ENCODE results near the gene KRTAP24-1.

KRTAP24-1 gene, protein sequence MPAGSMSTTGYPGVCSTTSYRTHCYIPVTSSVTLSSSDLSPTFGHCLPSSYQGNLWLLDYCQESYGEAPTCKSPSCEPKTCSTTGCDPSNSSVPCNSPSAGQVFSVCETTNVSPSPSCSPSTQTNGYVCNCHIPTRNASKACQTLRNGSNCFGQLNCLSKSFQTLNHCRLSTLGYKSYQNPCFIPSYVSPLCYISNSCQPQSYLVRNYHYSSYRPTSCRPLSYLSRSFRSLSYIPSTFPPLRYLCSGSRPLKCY

DNA sequence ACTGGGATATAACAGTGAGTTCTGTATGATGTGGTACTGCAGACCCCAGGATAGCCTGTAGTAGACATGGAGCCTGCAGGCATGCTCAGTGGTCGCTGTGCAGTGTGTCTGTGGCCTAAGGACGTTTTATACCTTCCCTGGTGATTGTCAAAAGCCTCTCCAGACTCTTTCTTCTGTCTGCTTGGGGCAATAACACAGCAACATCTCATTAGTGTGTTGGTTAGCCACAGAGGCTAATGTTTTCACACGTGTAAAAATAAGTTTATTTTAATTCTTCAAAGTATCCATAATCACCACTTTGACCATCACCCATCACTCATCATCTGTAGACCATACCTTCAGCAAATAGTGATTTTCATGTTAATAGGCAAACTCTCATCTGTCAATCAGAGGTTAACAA, at the start of gene KRTAP24-1:
Gene KRTAP24-1, minus strand, starts transcription at position 101 of the 400 bp plus-strand sequence. Its CDS starts 18 bp downstream, at position 83.
- DNase-seq: no peak

DNA sequence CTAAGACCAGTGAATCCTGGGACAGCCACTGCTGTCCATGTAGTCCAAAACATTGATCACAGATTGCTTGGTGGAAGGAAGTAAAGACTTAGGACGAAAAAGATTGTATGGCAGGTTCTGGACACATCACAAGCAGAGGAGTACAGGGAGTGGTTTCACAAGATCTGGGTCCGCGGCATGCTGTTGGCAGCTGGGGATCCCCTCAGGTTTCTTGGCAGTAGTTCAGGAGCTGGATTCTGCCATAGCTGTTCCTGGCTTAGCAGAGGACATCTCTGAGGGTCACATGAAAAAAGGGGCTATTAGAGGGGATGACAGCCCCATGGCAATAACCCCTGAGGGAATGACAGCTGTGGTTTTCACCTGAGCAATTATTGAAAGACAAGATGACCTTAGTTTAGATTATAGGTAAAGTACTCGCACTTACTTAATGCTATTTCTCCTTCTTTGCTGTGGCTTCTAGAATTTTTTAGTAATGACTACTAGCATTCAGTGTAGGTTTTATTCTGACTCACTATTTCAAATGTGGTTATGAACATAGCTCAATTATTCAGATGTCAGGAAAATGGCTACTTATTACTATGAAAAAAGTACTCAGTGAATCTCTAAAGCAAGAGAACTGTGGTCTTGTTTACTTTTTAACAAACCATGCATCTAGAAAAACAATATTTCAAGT, 46.6 kb upstream of the KRTAP24-1 start:
- no peak for DNase-seq

DNA sequence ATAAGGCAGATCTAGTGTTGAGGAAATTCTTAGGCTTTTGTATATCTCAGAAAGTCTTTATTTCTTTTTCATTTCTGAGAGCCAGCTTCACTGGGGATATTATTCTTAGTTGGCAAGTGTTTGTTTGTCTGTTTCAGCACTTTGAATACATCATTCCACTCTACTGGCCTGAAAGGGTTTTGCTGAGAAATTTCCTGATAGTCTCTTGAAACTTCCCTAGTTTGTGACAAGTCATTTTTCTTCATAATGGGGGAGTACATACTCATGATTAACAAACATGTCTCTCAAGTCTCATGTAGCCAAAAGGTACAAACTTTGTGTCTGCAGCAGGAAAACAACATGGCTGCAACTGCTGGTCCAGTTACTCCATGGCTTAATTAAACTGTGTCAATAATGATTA, 43.6 kb upstream of the KRTAP24-1 start:
- DNase-seq: no peak

DNA sequence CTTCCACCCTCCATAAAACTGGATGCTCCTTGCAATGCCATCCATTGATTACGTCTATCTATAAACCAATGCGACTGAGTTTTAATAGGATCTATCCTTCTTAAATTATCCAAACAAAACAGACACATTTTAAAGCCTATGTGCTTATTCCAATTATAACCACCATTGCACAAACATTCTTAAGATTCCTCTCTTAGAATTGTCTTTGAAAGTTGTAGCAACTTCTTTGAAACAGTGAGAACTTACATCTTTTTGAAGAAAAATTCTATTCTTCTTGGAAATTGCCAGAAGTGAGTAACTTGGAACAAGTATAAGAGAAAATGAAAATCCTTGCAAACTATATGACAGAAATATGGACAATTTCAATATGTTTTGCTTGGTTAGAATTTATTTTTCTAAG, 37.5 kb upstream of the KRTAP24-1 start, which contains the start of gene KRTAP26-1:
Gene KRTAP26-1, minus strand, starts transcription at position 101 of the 400 bp plus-strand sequence. CDS start 280 bp downstream, outside the sequence.
- DNase-seq: no peak

DNA sequence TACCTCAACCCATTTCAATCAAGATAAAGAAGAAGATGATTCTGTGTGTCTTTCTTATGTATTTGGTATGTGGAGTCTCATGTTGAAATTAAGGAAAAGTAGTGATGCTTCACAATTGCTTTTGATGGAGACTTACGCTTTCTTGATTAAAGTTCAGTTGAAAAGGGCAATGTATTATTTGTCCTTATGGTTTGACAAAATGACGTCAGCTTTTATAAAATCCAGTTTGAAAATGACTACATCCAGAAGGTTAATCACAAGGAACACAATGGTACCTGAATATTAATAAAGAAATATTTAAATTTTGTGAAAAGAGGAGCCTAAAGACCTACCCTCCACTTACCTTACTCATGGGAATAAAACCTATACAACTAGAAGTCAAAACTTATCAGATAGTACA, 33.0 kb upstream of the KRTAP24-1 start:
- DNase-seq: no peak

DNA sequence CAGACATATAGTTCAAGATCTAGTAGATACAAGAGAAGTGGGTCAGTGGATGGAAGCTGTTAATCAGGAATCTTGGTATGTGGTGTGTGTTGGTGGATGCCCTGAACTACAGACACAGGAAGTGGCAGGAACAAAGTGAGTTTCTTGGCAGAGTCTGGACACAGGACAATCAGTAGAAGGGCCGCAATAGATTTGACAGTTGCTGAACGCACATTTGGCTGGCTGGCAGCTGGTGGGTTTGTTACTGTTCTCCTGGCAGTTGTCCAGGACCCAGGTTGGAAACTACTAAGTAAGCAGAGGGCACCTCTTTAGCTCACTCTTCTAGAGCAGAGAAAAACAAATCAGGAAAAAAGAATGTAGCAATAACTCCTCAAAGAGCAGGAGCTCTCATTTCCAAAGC, 24.1 kb upstream of the KRTAP24-1 start:
- DNase-seq: no peak

DNA sequence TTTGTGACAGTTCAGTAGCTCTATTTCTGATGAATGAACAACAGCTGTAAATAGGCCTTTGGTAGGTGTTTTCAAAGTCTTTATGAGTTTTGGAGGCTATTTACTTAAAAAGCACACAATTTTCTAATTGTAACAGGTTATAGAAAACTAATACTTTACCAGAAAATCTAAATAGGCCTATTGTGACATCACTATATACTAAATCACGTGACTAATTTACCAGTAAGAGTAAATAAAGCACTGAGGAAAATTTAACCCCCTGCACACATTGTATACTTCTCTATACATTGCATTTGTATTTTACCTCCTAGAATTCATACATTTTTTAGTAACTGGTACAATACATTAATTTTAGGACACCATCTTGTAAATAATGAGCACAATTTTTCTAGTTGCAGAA, 22.4 kb upstream of the KRTAP24-1 start:
- no peak for DNase-seq

DNA sequence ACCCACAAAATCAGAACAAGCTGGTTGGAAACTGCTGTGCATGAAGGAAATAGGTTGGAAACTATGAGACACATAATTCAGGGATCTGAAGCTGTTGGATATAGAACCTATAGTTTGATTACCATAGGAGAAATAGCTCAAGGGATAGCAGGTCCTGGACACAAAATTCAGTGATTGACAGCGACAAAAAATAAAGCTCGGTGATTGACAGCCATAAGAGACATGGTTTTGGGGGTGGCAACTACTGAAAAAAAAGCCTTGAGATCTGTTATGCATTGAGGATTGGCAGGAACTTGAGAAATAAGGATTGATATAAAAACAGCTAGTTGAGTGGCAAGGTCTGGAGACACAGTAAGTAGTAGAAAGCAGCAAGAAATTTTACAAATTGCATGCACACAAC, 6.5 kb upstream of the KRTAP24-1 start, which contains the start of gene KRTAP25-1:
Gene KRTAP25-1, minus strand, starts transcription at position 300 of the 400 bp plus-strand sequence. Its CDS starts 24 bp downstream, at position 276.
- no peak for DNase-seq

DNA sequence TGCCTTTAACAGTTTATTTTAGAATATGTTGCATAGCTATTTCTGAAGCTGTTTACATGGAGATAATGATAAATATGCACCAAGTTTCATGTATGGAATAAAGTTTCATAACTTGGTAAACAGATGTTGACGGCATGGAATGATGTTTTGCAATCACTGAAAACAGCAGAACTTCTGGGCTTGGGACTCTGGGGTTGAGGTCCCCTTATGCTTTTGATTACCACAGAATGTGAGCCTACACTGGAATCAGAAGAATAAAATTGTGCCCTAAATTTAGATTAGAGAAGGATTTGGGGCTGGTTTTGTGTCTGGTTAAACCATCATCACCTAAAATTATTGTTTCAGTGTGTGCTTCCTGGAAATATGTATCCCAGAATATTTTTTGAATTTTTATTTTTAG, 11.1 kb downstream of the KRTAP24-1 start:
- DNase-seq: no peak

DNA sequence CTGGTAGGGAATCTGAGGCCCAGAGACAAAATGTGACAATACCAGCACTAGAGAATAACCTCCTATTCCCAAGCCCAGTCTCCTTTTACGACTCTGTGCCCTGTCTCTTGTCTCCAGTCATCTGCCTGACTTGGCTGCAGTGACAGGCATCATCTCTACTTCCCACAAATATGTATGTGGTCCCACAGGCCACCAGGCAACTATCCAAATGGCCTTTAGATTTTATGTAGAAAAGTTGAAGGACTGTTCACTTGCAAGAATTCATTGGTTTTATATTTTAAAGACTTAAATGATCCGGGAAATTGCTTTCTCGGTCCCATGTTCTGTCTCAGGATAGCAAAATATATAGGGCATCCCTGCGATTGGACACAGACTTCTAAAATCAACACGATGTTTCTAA, 11.6 kb downstream of the KRTAP24-1 start:
- DNase-seq: no peak

DNA sequence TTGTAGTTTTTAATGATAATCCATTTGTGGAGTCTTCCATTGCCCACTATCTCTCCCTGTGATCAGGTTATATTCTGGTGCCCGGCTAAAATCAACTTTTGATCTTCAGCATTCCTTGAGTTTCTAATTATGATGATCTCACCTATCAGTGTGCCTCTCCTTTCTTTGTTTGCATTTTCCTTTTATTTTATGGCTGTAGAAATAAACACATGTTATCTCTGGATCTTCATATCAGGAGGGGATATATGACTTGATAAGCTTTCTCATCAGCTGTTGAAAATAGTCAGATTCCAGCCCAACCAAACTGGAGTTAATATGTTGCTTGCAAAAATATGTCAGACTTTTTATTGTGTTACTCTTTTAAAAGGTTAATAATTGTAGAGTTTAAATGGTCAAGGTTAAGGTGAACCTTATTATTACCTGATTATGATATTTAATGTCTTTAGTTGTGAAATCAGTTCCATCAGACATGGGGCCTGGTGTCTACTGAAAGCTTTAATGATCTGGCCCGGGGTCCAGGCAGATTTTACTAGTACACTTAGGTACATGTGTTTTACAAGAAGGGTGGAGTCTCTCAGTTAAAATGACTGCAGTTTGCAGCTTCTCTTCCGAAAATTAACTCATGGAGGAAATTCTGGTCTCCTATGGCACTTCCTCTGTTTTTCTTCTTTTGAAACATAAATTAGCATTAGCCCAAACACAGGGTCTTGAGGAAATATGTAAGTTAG, 12.8 kb downstream of the KRTAP24-1 start:
- DNase-seq: no peak

DNA sequence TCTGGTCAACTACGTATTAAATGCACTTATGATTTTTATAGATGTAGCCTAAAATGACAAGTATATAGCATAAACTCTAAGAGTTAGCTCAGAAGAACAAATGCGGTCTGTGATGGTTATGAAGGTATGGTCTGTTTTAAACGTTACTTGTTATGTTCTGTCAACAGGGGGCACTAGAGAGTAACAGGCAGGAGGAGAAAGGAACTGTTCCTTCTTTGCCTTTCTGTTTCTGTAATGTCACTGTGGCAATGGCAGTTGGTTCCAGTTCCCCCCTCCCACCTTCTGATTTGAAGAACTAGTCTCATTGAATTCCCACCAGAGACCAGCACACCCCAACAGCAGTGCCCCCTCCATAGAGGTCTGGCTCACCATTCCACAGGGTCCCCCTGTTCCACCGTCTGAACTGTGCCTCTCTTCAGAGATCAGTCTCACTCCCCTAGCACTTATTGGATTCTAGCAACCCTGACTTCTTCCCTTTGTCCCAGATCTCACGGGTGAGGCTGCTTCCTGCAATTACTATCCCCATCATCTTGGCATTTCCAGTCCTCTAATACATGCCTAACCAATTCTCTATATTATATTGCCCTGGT, 14.0 kb downstream of the KRTAP24-1 start:
- no peak for DNase-seq

DNA sequence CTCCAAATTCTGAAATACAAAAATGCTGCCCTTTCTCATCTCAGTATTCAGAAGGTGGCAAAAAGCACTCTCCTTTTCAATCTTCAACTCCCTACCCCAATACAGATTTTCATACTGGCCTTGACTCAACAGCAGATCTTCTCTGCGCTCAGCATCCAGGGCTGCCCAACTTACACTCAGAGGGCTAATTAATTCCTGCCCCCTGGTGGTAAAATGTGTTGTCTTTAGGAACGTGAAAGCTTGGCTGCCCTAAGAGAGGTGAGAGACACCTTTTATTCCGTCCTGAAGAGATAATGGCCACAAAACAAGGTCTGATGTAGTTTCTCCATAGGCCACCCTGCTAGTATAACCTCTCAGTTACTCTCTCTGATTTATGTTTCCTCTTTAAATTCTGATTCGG, 25.0 kb downstream of the KRTAP24-1 start:
- DNase-seq: no peak

DNA sequence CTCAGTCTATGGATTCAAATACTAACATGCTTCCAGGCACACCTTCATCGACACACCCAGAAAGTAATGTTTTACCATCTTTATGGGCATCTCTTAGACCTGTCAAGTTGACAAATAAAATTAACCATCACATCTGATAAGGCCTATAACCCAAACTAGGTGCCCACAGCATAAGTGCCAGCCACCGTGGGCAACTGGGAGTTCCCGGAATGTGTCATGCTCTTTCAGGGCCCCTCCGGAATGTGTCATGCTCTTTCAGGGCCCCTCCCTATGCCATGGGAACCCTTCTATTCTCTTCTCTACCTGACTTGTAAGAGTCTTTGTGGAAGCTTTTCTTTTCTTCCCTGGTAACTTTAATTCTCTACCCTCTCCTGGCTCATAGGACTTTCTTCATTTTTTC, 26.6 kb downstream of the KRTAP24-1 start:
- DNase-seq: no peak

DNA sequence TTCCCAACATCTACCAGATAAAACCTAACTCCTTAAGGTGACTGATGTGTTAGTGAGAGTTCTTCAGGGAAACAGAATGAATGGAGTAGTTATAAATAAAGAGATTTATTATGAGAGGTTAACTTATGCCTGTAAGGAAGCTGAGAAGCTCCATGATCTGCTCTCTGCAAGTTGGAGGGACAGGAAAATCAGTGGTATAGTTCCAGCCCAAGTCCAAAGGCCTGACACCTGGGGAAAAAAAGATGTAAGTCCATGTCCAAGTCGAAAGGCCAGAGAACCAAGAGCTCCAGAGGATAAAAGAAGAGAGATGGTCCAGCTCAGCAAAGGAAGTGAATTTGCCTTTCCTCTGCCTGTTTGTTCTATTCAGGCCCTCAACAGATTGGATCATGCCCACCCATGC, 27.1 kb downstream of the KRTAP24-1 start:
- no peak for DNase-seq

DNA sequence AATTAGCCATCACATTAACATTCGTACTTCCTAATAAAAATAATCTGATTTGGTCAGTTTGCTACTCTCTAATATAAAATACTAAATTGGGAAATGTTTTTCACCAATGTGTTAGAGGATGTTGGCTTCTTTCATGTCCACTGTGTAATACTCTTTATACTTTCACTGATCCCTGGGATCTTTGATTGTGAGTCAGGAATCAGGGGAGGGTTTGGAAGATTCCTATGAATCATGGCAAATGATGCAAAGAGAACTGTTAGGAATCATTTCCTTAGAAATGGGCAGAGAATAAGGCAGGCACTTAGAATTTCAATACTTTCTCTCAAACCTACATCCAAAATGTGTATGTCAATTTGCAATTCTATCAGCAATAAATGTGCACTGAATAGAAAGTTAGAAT, 31.0 kb downstream of the KRTAP24-1 start:
- no peak for DNase-seq

DNA sequence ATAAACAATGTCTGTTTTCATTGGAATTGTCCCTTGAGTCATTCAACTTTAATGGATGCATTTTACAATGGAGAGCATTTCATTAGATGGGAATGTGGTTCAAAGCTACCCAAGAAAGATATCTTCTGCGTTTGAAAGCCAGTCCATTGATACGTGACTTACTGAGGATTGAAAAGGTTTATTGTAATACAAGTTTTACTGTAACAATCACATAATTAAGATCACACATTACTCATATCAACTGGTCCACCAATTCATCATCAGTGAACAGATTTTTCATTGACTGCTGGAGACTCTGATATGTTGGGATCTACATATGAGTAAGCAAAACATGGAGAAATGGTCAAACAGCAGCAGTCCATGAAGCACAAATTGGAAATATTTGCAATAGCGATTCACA, 32.8 kb downstream of the KRTAP24-1 start:
- no peak for DNase-seq

DNA sequence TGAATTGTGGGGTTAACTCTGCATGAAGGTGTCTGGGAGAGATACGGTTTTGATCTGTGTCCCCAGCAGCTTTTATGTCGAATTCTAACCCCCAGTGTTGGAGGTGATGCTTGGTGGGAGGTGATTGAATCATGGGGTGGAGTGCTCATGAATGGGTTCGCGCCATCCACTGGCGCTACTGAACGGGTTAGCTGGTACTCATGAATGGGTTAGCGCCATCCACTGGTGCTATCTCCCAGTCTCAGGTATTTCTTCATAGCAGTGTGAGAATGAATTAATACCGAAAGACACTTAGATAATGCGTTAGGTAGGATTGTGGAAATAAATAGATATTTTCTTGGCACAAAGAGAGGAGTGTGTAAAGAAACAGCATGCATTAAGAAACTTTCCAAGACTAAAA, 33.9 kb downstream of the KRTAP24-1 start:
- DNase-seq: no peak

DNA sequence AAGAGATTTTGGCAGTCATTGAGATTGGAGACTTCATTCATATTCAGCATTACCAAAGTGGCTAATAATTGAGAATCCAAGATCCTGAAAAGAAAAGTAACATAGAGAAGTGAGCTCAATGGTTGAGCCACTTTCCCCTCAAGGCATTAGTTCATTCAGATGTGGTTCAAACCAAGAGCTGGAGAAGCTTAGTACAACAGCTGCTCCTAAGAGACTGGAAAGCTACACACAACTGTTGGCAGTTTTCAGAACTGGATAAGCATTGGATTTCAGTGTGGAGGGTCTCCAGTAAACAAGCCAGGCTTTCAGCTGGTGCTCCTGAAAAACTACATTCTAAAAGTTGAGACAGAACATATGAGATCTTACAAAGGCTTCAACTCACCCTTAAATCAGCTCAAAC, 37.7 kb downstream of the KRTAP24-1 start:
- no peak for DNase-seq

DNA sequence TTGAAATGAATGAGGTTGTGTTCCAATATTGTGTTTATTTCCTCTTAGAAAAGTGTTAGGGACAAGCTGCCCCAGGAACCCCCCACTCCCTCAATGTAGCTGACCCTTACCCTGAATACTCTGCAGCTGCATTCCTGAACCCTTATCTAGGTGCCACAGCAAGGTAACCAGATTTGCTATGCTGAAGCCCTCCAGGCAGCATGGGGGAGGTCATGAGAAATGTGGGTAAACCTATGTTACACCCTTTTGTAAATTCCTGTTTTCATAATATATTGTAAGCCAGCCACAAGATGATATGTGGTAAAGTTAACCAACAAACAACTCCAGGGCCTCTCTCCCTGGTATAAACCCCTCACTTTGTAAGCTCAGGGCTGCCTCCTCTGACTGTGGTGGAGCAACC, 39.1 kb downstream of the KRTAP24-1 start:
- no peak for DNase-seq

DNA sequence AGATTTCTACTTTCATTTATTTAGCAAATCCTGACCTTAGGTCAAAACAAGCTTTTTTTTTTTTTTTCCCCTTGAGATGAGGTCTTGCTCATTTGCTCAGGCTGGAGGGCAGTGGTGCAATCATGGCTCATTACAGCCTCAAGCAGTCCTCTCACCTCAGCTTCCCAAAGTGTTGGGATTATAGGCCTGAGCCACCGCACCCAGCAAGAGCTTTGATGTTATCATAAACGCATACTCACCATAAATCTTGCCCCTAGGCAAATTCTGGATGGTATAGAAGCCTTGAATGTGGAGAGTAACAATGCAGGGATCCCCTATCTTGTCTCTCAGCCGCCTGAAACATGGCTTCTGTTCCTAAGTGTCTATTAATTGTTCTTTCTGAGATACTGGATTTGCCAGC, 42.1 kb downstream of the KRTAP24-1 start:
- DNase-seq: no peak

DNA sequence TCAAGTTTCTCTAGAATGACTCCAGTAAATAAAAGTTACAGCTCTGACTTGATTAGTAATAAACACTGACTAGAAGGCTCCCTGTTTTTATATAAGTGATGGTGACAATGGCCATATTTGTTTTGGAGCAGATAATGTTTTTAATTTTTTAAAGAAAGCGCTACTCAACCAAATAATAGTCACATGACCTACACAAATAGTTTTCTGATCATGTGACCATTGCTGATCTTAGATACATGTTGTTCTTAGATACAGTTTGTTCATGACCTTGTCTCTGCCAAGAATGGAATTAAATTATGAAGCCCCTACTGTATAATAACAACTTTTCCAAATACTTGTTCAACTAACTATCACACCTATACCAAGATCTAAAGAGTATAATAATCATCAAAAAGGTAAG, 44.6 kb downstream of the KRTAP24-1 start:
- no peak for DNase-seq

DNA sequence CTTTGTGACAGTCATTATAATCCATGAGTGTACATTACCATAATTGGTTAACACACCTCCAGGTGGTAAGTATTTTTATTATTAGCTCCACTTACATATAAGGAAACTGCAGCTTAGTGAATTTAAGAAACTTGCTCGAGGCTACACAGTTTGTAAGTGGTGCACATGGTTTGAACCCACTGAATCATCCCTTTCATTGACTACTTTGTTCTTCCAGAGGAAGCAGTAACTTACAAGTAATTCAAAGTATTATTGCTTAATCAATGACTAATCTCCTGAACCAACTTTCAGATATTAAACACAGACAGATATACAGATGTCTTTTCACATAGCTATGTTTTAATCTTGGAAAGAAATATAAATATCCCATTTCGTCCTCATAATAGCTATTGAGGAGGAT, 48.1 kb downstream of the KRTAP24-1 start:
- no peak for DNase-seq

DNA sequence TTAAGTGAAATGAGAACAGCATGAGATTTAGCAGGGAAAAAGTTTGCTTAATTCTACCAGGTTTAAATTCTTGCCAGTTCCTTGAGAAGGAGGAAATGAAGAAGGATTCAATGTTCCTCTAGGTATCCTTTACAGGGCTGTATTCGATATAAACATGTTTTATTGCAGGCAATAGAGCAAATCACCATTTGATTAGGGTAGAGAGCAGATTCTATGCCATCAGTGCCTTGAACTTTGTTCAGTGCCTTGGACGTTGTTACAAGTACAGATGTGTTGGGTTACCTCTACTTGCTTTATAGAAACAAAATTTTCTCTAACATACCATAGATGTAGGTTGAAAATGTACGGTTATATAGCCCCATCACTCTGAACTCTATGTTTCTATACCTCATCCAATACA, 48.7 kb downstream of the KRTAP24-1 start:
- DNase-seq: no peak

Data from NCI-H2227 treated with DMSO at 0.1 percent for 48 hours (cell line).